HCT116 (cell line): ENCODE measurements around the gene MAGIX. TPM values are rescaled to one million over a fixed set of nuclear protein-coding genes. Genes with fewer than 3 reads are reported as not detected.

Source experiments
- ATAC-seq: fragments of 200-7000 bp; cut with Tn5 transposase; 2 replicates; pipeline ENCODE4 v1.9.1; 2020; ENCODE audit warnings: mild to moderate bottlenecking, moderate library complexity
- BruUV-seq: library from RNA; stranded (reverse); fragments of 400-500 nt; replicated peaks from 2 replicates; lab custom pipeline; 2021; lab: Mats Ljungman, UMichigan
- CTCF ChIA-PET: fragments of 300-600 bp; sonication (Branson Sonifier 250); formaldehyde crosslinking; loops from one replicate; lab custom pipeline; 2021; ENCODE audit warnings: antibody characterized with exemption; lab: Charles Lee
- POLR2A ChIA-PET: fragments of 300-600, 350-600 bp; sonication (Branson Sonifier 250); formaldehyde crosslinking; loops from one replicate; lab custom pipeline; 2021; ENCODE audit warnings: antibody characterized with exemption; lab: Charles Lee
- RAD21 ChIA-PET, 2 experiments: fragments of 300-600 bp; sonication (Branson Sonifier 250); formaldehyde crosslinking; loops; one replicate each; lab custom pipeline; 2023; ENCODE audit warnings: low total read pairs in 2 of 2; ENCODE audit not compliant: uncharacterized antibody in 2 of 2, unreplicated experiment in 2 of 2, low non-redundant PET in 1 of 2; lab: Charles Lee
- DNase-seq: peaks from one replicate; pipeline ENCODE4 v3.0.0-alpha.2; 2010; ENCODE audit warnings: low read depth, low spot score
- H2AFZ ChIP-seq: fragments of 200-600 bp; shearing (Covaris generic), sonication (generic); 2 replicates; pipeline ENCODE4 v1.6.1; 2017; ENCODE audit warnings: low read depth, mixed run types, mixed read lengths, antibody characterized with exemption, low read length; ENCODE audit not compliant: poor library complexity, severe bottlenecking
- H3K27ac ChIP-seq: 2 replicates; pipeline ENCODE4 v1.5.1; 2012; ENCODE audit warnings: low read depth, low read length
- H3K27me3 ChIP-seq: fragments of 200-600 bp; sonication (generic); 2 replicates; pipeline ENCODE4 v1.6.1; 2016; ENCODE audit warnings: mixed run types, low read length, mixed read lengths; ENCODE audit not compliant: insufficient read depth
- H3K36me3 ChIP-seq, 2 experiments: fragments of 200-500 bp in 1 of 2; fragments of 200-600 bp in 1 of 2; sonication (Bioruptor generic) in 1 of 2; sonication (generic) in 1 of 2; 2 replicates each; pipeline versions ENCODE4 v1.5.1 to v1.6.1; 2014 to 2016; ENCODE audit warnings: low read length in 2 of 2, inconsistent platforms in 1 of 2, mixed read lengths in 1 of 2, mixed run types in 1 of 2; ENCODE audit not compliant: insufficient read depth in 2 of 2, control insufficient read depth in 1 of 2
- H3K4me1 ChIP-seq, 2 experiments: fragments of 200-600 bp in 1 of 2; sonication (generic) in 1 of 2; 2 replicates each; pipeline versions ENCODE4 v1.5.1 to v1.6.1; 2012 to 2017; ENCODE audit warnings: low read length in 2 of 2, inconsistent platforms in 1 of 2, mild to moderate bottlenecking in 1 of 2, mixed read lengths in 1 of 2, mixed run types in 1 of 2, moderate library complexity in 1 of 2; ENCODE audit not compliant: insufficient read depth in 2 of 2, control insufficient read depth in 1 of 2
- H3K4me2 ChIP-seq: fragments of 200-600 bp; sonication (generic); 2 replicates; pipeline ENCODE4 v1.6.1; 2017; ENCODE audit warnings: mixed run types, low read length, mixed read lengths
- H3K4me3 ChIP-seq, 2 experiments: fragments of 200-600 bp in 1 of 2; sonication (generic) in 1 of 2; replicated peaks in 1 of 2; 2 replicates each; pipeline ENCODE4 v1.5.1; 2011 to 2016; ENCODE audit warnings: low read length in 2 of 2, control low read depth in 1 of 2, low read depth in 1 of 2, mild to moderate bottlenecking in 1 of 2, mixed read lengths in 1 of 2, mixed run types in 1 of 2
- H3K79me2 ChIP-seq: fragments of 200-600 bp; sonication (generic); 2 replicates; pipeline ENCODE4 v1.6.1; 2017; ENCODE audit warnings: mild to moderate bottlenecking, mixed run types, low read length, moderate library complexity, mixed read lengths; ENCODE audit not compliant: insufficient read depth
- H3K9ac ChIP-seq: fragments of 200-600 bp; sonication (generic); 2 replicates; pipeline ENCODE4 v1.6.1; 2016; ENCODE audit warnings: low read length, mixed read lengths
- H3K9me2 ChIP-seq: fragments of 200-600 bp; sonication (generic), shearing (Covaris generic); 2 replicates; pipeline ENCODE4 v1.6.1; 2017; ENCODE audit warnings: mixed run types, mild to moderate bottlenecking, moderate library complexity; ENCODE audit not compliant: insufficient read depth
- H3K9me3 ChIP-seq, 2 experiments: fragments of 200-500 bp in 1 of 2; fragments of 200-600 bp in 1 of 2; sonication (Bioruptor generic) in 1 of 2; sonication (generic) in 1 of 2; 2 replicates each; pipeline ENCODE4 v1.6.1; 2014 to 2017; ENCODE audit warnings: low read length in 2 of 2, mixed read lengths in 2 of 2, inconsistent platforms in 1 of 2, low read depth in 1 of 2, mild to moderate bottlenecking in 1 of 2, mixed run types in 1 of 2, moderate library complexity in 1 of 2; ENCODE audit not compliant: control insufficient read depth in 1 of 2, insufficient read depth in 1 of 2
- H4K20me1 ChIP-seq: fragments of 200-600 bp; sonication (generic), shearing (Covaris generic); 2 replicates; pipeline ENCODE4 v1.6.1; 2017; ENCODE audit warnings: mixed run types, mild to moderate bottlenecking, moderate library complexity; ENCODE audit not compliant: insufficient read depth
- CBX3 ChIP-seq: IDR thresholded peaks from 2 replicates; pipeline ENCODE4 v1.6.1; 2012; ENCODE audit warnings: low read depth
- CEBPB ChIP-seq: IDR thresholded peaks from 2 replicates; pipeline ENCODE4 v1.6.1; 2012; ENCODE audit warnings: low read depth
- EGR1 ChIP-seq: IDR thresholded peaks from 2 replicates; pipeline ENCODE4 v1.6.1; 2012; ENCODE audit warnings: low read depth
- EZH2 ChIP-seq: fragments of 200-600 bp; sonication (generic); IDR thresholded peaks from 2 replicates; pipeline ENCODE4 v1.6.1; 2017; ENCODE audit warnings: antibody characterized with exemption, mixed run types
- FOSL1 ChIP-seq: IDR thresholded peaks from 2 replicates; pipeline ENCODE4 v1.6.1; 2012; ENCODE audit warnings: low read depth
- REST ChIP-seq: IDR thresholded peaks from 2 replicates; pipeline ENCODE4 v1.6.1; 2012; ENCODE audit warnings: low read depth
- SIN3A ChIP-seq: IDR thresholded peaks from 2 replicates; pipeline ENCODE4 v1.6.1; 2012; ENCODE audit warnings: low read depth
- ZFX ChIP-seq: fragments of 450-650 bp; IDR thresholded peaks from 2 replicates; pipeline ENCODE4 v1.6.1; 2017
- intact Hi-C: fragments of 100-400 bp; cut with micrococcal nuclease; formaldehyde crosslinking; loops from 2 replicates; pipeline ENCODE4 v1.10.0; 2022
- total RNA-seq: library from RNA; stranded (reverse); gene quantifications from one replicate; pipeline ENCODE4 v1.2.1, GENCODE V29; 2021; ENCODE audit not compliant: unreplicated experiment

MAGIX gene
- total RNA-seq, 1 experiment from 2014 or later, result 2.6 TPM

DNA sequence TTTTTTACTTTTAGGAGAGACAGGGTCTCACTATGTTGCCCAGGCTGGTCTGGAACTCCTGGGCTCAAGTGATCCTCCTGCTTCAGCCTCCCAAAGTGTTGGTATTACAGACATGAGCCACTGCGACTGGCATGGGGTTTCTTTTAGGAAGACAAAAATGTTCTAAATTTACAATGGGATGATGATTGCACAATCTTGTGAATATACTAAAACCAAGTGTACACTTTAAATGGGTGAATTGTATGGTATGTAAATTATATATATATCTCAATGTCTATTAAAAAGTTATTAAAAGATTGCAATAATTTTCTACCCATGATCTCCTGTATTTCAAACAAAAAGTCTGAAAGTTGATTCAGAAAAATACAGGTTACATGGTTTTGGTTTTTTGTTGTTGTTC, 9.1 kb upstream of the MAGIX start:
- ATAC-seq (no peak), DNase-seq (no peak)
- no peaks in the 10 kb centered on the region for H4K20me1 ChIP-seq
- H3K27ac ChIP-seq, result no peak overlapping the region
- no peak overlapping the region for H3K4me2 ChIP-seq
- H3K27me3 ChIP-seq, result no peaks in the 10 kb centered on the region
- no peak overlapping the region for H2AFZ ChIP-seq
- ChIA-PET POLR2A (no interaction called here), CTCF (no interaction called here), RAD21 (no interaction called here)
- H3K9me2 ChIP-seq, result no peaks in the 10 kb centered on the region
- H3K4me1 ChIP-seq, result peaks cover 0 to 25% of the 10 kb centered on the region in 2 experiments; a peak in 2 of 4 replicates
- H3K9ac ChIP-seq, result no peak overlapping the region
- no peaks in the 10 kb centered on the region for H3K36me3 ChIP-seq
- intact Hi-C loops, result no loop called here
- BruUV-seq, result no TSS peak
- H3K9me3 ChIP-seq, result no peaks in the 10 kb centered on the region
- no peak overlapping the region for H3K4me3 ChIP-seq
- H3K79me2 ChIP-seq, result no peaks in the 10 kb centered on the region
- TF ChIP-seq REST (no peak), ZFX (no peak), FOSL1 (no peak), CBX3 (no peak), EZH2 (no peak), EGR1 (no peak), SIN3A (no peak), CEBPB (no peak)
